Endothelial cell of hepatic sinusoid (primary cell): ENCODE results near the gene AZIN2.
"Not testable (repeated sequence)": the region's sequence is repeated elsewhere in the genome, so short reads cannot be mapped to it uniquely, and the experiment has no call there.

Source experiments
- in situ Hi-C: cut with HindIII; loops from 2 replicates; pipeline ENCODE4 v1.10.0; 2017; ENCODE audit warnings: low sequenced_read_pairs

Gene AZIN2

DNA sequence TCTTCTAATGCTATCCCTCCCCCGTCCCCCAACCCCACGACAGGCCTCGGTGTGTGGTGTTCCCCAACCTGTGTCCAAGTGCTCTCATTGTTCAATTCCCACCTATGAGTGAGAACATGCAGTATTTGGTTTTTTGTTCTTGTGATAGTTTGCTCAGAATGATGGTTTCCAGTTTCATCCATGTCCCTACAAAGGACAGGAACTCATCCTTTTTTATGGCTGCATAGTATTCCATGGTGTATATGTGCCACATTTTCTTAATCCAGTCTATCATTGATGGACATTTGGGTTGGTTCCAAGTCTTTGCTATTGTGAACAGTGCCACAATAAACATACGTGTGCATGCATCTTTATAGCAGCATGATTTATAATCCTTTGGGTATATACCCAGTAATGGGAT lies 43.7 kb downstream of the AZIN2 start:
- in situ Hi-C loops, result not testable (repeated sequence)

- in situ Hi-C loops, result no loop called here
Observed at GRCh38 chr1:33126411-33127000, 45.6 kb downstream of the AZIN2 start.

DNA sequence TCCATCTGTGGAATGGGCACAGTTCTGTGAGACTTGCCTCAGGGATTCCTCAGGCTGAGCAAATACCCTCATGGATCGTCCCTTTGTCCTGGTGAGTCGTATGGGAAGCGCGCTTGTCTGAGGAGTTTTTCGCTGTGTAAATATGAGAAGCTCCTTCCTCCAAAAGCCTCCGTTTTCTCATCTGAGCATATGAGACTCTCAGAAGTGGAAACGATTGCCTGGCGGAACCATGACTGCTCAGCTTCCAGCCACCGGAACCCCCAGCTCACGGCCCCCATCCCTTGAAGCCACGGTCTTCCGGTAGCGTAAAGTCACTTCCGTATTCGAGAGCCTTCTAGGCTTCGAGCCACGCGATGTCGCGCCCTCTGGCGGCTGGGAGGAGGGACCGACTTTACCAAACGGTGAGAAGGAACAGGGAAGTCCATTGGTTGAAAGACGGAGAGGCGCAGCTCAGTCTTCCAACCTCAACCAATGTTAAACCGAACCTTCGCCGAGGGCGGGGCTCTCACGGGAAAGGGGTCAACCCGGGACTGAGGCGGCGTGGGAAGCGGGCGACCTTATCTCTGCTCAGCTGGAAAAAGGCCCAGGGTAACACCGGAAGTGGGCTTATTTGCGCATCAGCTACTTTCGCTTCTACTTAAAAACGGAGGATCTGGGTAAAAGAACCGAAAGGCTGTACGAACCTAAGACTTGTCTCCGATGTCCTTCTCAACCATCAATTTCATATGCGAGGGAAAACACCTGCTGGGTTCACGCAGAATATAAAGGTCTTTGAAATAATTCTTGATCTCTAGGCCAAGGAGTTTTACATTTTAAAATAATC lies 46.3 kb downstream of the AZIN2 start:
- in situ Hi-C loops, result no loop called here

- in situ Hi-C loops, result no loop called here
Observed at GRCh38 chr1:33128781-33129180, 47.8 kb downstream of the AZIN2 start.

GRCh38 chr1:33130297-33130696 lies 49.3 kb downstream of the AZIN2 start:
- in situ Hi-C loops, result no loop called here

DNA sequence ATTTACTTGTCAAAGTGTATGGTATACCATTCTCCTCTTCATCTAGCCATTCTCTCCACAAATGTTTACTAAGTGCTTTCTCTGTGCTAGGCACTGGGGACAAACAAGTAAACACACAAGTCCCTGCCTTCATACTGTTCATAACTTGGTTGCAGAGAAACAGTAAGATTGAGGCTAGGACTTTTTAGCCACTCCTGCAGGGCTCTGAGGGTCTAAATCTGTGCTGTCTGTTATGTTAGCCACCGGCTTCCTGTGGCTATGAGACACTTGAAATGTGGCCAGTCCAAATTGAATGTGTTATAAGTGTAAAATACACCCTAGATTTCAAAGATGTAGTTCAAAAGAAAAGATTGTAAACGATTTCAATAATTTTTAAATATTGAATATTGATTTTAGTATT lies 50.2 kb downstream of the AZIN2 start:
- in situ Hi-C loops, result no loop called here

GRCh38 chr1:33132549-33132948 lies 51.6 kb downstream of the AZIN2 start:
- in situ Hi-C loops, result no loop called here

DNA sequence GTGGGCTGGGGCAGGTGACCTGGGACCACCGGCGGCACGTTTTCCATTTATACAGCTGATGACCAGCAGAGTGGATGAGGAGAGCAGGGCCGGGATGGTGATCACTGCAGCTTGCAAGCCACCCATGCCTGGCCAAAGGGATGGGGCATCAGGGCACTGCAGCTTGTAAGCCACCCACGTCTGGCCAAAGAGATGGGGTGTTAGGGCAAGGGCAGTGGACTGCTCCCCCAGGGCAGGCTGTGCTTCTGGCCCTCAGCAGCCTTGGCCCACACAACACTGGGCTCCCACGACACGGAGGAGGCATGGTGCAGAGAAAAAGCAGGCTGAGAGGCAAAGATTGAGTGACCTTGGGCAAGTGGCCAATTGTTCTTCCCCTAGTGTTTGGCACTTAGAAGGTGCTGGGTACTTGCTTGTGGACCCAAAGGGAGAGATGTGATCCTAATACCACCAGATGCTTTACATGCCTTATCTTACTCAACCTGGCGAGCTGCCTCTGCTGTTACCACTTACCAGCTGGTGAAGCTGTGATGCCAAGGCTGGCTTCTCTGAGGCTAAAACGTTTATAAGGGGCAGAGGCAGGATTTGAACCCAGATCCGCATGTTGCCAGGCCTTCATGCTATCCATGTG lies 52.6 kb downstream of the AZIN2 start:
- in situ Hi-C loops, result no loop called here

- in situ Hi-C loops, result not testable (repeated sequence)
Observed at GRCh38 chr1:33136041-33136440, 55.1 kb downstream of the AZIN2 start.

GRCh38 chr1:33137800-33138199 lies 56.8 kb downstream of the AZIN2 start:
- in situ Hi-C loops, result no loop called here

DNA sequence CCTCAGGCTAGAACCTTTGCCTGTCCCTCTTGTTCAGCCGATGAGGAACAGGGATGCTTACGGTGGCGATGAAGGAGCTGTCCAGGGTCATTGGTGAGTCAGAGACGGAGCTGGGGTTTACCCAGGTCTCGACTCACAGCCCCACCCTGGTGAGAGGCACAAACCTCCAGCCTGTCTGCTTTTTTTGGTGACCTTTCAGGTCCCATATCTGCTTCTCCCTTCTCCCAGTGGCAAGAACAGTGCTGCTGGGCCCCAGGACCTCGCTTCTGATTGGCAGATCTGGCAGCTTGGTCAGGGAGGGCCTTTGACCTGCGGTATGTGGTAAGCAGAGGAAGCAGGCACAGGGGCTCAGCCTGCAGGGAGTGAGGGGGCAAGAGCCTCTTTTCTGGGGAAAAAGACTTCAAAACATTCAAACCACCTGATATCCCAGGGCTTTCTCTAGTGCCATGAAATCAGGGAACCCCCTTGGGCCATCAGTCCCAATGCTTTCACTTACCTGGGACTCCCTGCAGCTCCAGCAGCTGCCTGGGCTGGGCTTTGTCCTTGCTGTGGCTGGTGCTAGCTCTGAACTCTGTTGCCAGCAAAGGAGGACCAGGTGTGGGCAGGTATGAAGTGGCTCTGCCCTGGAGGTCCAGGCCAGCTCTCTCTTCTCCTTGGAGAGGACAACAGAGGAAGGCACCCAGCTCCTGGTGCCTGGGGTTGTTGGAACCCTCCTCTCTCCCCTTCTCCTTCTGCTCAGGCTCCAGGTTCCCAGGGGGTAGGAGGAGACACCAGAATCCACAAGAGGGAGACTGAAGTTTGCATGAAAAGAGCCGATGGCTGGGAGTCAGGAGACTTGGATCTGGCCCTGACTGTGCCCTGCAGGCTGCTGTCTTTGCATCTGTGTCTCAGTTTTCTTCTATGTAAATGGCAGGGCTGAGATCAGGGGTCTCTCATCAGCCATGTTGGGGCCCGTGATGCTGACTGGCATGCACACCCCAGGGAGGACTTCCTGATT lies 59.5 kb downstream of the AZIN2 start:
- in situ Hi-C loops, result loop anchor here (5.0 kb wide), 2 partner anchors 37 to 317 kb away; no protein-coding TSS in a partner anchor

GRCh38 chr1:33141216-33141615 lies 60.3 kb downstream of the AZIN2 start:
- in situ Hi-C loops, result loop anchor here (5.0 kb wide), 2 partner anchors 36 to 316 kb away; no protein-coding TSS in a partner anchor

GRCh38 chr1:33141781-33142180 lies 60.8 kb downstream of the AZIN2 start:
- in situ Hi-C loops, result loop anchor here (5.0 kb wide), 2 partner anchors 36 to 316 kb away; no protein-coding TSS in a partner anchor

- in situ Hi-C loops, result loop anchor here (5.0 kb wide), 2 partner anchors 35 to 315 kb away; no protein-coding TSS in a partner anchor
Observed at GRCh38 chr1:33142483-33143064, 61.6 kb downstream of the AZIN2 start.

DNA sequence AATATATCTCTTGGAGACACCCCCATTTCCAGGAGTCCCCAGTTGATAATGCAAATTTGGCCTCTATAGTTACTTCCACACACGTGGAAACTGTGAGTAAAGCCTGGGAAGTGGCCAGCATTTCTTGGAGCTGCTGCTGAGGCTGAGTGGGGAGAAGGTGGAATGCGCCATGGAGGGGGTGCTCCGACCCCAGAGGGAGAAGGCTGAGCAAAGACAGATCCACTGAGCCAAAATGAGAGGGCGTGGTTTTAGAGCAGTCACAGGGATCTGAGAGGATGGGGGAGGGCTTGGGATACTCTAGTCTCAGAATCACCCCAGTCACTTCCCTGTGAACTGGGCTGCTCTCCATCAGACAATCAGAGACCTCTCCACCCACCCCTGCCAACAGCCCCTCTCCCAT lies 62.2 kb downstream of the AZIN2 start:
- in situ Hi-C loops, result loop anchor here (5.0 kb wide), 2 partner anchors 34 to 314 kb away; no protein-coding TSS in a partner anchor

GRCh38 chr1:33143698-33144097 lies 62.7 kb downstream of the AZIN2 start:
- in situ Hi-C loops, result loop anchor here (5.0 kb wide), 2 partner anchors 34 to 314 kb away; no protein-coding TSS in a partner anchor

GRCh38 chr1:33146003-33146402 lies 65.0 kb downstream of the AZIN2 start:
- in situ Hi-C loops, result no loop called here

DNA sequence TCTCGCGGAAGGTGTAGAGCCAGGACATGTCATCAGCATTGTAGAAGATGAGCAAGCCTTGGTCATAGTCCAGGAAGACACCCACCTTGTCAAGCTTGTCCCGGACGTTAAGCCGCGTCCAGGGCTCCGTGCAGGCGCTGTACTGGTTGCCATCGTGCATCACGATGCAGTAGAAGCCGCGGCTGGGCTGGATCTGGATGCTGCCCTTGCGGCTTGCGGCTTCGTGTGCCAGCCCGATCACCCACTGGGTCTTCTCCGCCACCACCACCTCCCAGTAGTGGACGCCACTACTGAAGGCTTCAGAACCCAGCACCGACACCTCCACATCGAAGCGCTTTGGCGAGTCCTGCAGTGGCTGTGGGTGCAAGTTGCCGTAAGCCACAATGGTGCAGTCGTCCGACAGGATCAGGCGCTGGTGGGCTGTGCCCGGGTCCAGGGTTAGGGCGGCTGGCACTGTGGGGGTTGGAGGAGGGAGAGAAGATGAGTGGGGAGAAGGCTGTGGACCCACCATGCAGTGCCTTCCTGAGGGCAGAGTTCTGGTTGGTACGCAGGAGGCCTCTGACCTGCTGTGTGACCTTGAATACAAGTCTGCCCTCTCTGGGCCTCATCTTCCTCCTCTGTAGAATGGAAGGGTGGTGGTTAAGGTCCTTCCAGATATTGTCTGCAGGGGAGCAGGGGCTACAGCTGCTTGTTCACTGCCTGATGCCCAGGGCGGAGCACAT lies 66.5 kb downstream of the AZIN2 start:
- in situ Hi-C loops, result no loop called here

GRCh38 chr1:33147997-33148314 lies 67.0 kb downstream of the AZIN2 start:
- in situ Hi-C loops, result no loop called here

DNA sequence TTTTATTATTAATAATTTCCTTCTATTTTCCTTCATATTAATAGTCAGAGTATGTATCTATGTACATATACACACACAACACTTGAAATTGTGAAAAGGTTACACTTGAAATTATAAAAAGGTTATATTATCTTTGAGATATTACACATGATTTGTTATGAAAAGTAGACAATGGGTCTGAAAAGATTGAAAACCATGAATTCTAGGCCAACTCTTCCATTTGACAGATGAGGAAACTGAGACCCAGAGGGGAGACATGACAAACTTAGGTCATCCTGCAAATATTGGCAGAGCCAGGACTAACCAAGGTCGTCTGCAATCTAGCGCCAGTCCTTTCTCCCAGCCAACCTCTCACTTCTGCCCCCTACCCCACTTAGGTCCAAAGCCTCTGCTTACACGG lies 67.7 kb downstream of the AZIN2 start:
- in situ Hi-C loops, result no loop called here
